ENCODE measurements around the gene AHI1.

DNA sequence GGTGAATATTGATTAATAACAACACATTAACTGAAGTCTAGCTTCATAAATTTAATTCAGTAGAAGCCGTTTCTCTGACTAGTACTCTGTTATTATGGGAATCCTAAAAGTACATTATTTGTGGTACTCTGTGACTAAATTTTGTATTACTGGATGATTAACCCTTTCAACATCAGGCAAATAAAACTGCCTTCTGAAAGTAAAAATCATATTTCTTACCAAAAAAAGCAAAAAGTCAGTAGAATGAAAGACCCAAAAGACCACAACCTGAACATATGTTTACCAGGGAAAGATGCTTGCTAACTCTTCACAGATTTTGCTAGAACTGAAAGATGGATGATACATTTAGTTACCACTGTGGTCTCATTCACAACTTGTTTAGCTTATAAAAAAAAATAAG is 73.2 kb downstream of the AHI1 start:
- TF ChIP-seq, protein P1, sequence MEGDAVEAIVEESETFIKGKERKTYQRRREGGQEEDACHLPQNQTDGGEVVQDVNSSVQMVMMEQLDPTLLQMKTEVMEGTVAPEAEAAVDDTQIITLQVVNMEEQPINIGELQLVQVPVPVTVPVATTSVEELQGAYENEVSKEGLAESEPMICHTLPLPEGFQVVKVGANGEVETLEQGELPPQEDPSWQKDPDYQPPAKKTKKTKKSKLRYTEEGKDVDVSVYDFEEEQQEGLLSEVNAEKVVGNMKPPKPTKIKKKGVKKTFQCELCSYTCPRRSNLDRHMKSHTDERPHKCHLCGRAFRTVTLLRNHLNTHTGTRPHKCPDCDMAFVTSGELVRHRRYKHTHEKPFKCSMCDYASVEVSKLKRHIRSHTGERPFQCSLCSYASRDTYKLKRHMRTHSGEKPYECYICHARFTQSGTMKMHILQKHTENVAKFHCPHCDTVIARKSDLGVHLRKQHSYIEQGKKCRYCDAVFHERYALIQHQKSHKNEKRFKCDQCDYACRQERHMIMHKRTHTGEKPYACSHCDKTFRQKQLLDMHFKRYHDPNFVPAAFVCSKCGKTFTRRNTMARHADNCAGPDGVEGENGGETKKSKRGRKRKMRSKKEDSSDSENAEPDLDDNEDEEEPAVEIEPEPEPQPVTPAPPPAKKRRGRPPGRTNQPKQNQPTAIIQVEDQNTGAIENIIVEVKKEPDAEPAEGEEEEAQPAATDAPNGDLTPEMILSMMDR (conservative IDR thresholded peaks at IDR 0.05 in 1 of 2, IDR thresholded peaks at IDR 0.05 in 1 of 2; ENCODE audit: extremely low read depth in 1 of 2, insufficient read depth in 1 of 2, low read depth in 1 of 2, low read length in 2 of 2), result no peak
- no peak for TF ChIP-seq EZH2 (IDR thresholded peaks at IDR 0.05; ENCODE audit: borderline replicate concordance, low read length)

Measured in mammary epithelial cell (primary cell).